Mesendoderm (in vitro differentiated cells): ENCODE data around the gene RDM1.

Source experiments
- DNase-seq: peaks from one replicate; pipeline ENCODE4 v3.0.0; 2013
- H2AK5ac ChIP-seq: 2 replicates; pipeline ENCODE4 v1.6.1; 2013; ENCODE audit warnings: low read length, inconsistent platforms
- H2BK120ac ChIP-seq: 2 replicates; pipeline ENCODE4 v1.6.1; 2013; ENCODE audit warnings: low read depth, mild to moderate bottlenecking, low read length, moderate library complexity, mixed read lengths
- H2BK15ac ChIP-seq: replicated peaks from 2 replicates; pipeline ENCODE4 v1.6.1; 2013; ENCODE audit warnings: low read depth, mild to moderate bottlenecking, moderate library complexity
- H2BK5ac ChIP-seq: 2 replicates; pipeline ENCODE4 v1.6.1; 2013; ENCODE audit warnings: low read length, inconsistent platforms
- H3K18ac ChIP-seq: 2 replicates; pipeline ENCODE4 v1.6.1; 2013; ENCODE audit warnings: mild to moderate bottlenecking, low read length, mixed read lengths
- H3K23ac ChIP-seq: one replicate; pipeline ENCODE4 v1.6.1; 2013; ENCODE audit warnings: low read length
- H3K27ac ChIP-seq: 2 replicates; pipeline ENCODE4 v1.5.1; 2013; ENCODE audit warnings: low read depth, mild to moderate bottlenecking, inconsistent platforms, low read length, moderate library complexity
- H3K27me3 ChIP-seq: 2 replicates; pipeline ENCODE4 v1.6.1; 2013; ENCODE audit warnings: low read length, control low read depth, mild to moderate bottlenecking, inconsistent platforms; ENCODE audit not compliant: insufficient read depth, poor library complexity
- H3K36me3 ChIP-seq: 2 replicates; pipeline ENCODE4 v1.6.1; 2013; ENCODE audit warnings: low read length, inconsistent platforms; ENCODE audit not compliant: control insufficient read depth, insufficient read depth
- H3K4ac ChIP-seq: one replicate; pipeline ENCODE4 v1.6.1; 2013; ENCODE audit warnings: low read depth, mild to moderate bottlenecking, low read length, moderate library complexity
- H3K4me1 ChIP-seq: 2 replicates; pipeline ENCODE4 v1.6.1; 2013; ENCODE audit warnings: low read depth, low read length, inconsistent platforms; ENCODE audit not compliant: control insufficient read depth
- H3K4me2 ChIP-seq: 2 replicates; pipeline ENCODE4 v1.6.1; 2013; ENCODE audit warnings: low read length
- H3K4me3 ChIP-seq: 2 replicates; pipeline ENCODE4 v1.5.1; 2013; ENCODE audit warnings: mild to moderate bottlenecking, low read length
- H3K56ac ChIP-seq: one replicate; pipeline ENCODE4 v1.6.1; 2013; ENCODE audit warnings: low read length
- H3K79me1 ChIP-seq: 2 replicates; pipeline ENCODE4 v1.6.1; 2013; ENCODE audit warnings: low read length, inconsistent platforms
- H3K79me2 ChIP-seq: 2 replicates; pipeline ENCODE4 v1.6.1; 2013; ENCODE audit warnings: mild to moderate bottlenecking, low read length; ENCODE audit not compliant: control insufficient read depth, insufficient read depth
- H3K9ac ChIP-seq: 2 replicates; pipeline ENCODE4 v1.6.1; 2013; ENCODE audit warnings: low read length, inconsistent platforms
- H4K5ac ChIP-seq: one replicate; pipeline ENCODE4 v1.6.1; 2013; ENCODE audit warnings: low read length
- H4K8ac ChIP-seq: one replicate; pipeline ENCODE4 v1.6.1; 2013; ENCODE audit warnings: low read depth, mild to moderate bottlenecking, control low read depth, low read length, moderate library complexity
- WGBS: extraction: QIAGEN DNeasy Blood & Tissue Kit; methylation state at CpG from one replicate; pipeline ENCODE4 v1.1.7; 2013; ENCODE audit warnings: low lambda C conversion rate, missing lambda C conversion rate; ENCODE audit not compliant: insufficient coverage; ENCODE audit errors: extremely low coverage; 5-methylcytosine and 5-hydroxymethylcytosine counted together

RDM1 gene

DNA sequence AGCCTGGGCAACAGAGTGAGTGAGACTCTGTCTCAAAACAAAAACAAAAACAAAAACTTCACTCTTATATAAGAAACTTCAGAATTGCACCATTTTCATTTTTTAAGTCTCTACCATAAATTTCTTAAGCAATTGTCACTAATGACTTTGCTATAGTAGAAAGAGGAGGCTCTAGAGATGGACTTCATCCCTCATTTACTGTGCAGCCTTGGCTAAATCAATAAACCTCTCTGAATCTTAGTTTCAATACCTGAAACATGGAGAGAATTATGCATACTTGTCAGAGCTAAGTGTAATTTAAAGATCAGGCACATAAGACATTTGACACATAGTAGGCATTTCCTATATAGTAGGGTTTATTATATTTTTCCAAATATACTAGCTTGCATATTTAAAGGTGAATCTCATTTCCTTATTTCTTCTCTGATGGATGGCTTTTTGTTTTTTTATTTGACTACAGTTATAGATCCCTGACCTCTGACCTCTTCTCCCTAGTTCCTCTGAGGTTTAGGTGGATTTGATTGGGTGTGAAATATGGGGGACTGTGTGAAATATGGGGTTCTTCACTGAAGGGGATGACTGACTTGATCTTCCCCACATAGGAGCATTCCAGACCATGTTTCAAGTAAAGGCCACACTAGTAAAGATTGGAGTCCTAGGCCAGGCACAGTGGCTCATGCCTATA lies 53.1 kb downstream of the RDM1 start:
- H3K79me2 ChIP-seq, result no peaks in the 10 kb centered on the region
- no peak overlapping the region for H2BK5ac ChIP-seq
- H3K4ac ChIP-seq, result no peak overlapping the region
- no peak overlapping the region for H3K4me2 ChIP-seq
- H3K27ac ChIP-seq, result no peak overlapping the region
- no peaks in the 10 kb centered on the region for H3K79me1 ChIP-seq
- H3K56ac ChIP-seq, result no peak overlapping the region
- no peaks in the 10 kb centered on the region for H3K36me3 ChIP-seq
- no peak overlapping the region for H3K18ac ChIP-seq
- no peak overlapping the region for H4K5ac ChIP-seq
- no peak overlapping the region for H2AK5ac ChIP-seq
- H4K8ac ChIP-seq, result no peak overlapping the region
- H3K4me3 ChIP-seq, result no peak overlapping the region
- H2BK15ac ChIP-seq, result no peak overlapping the region
- no peaks in the 10 kb centered on the region for H3K4me1 ChIP-seq
- H3K9ac ChIP-seq, result no peak overlapping the region
- H3K23ac ChIP-seq, result no peak overlapping the region
- DNase-seq, result no peak
- no peaks in the 10 kb centered on the region for H3K27me3 ChIP-seq
- H2BK120ac ChIP-seq, result no peak overlapping the region

DNA sequence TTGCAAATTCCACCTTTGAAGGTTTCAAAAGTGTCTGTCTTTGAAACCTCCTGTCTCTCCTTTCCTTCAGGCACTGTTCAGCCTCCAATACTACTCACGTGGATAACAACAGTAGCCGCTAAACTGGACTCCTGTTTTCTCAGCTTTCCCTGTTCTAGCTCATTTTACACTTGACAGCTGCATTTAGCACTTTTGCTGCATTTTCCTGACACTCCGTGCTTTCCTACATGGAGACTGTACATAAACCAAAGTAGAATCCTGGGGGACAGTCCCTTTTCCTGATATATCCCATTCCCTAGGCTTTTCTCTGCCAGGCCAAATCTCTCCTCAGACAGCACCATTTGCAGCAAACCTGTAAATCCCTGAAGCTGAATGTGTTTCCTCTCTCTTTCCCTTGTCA lies 54.0 kb downstream of the RDM1 start:
- Histone ChIP-seq H3K79me1 (no peaks in the 10 kb centered on the region), H3K23ac (no peak overlapping the region), H2BK120ac (no peak overlapping the region), H3K4ac (no peak overlapping the region), H3K18ac (no peak overlapping the region), H3K9ac (no peak overlapping the region), H3K79me2 (no peaks in the 10 kb centered on the region), H3K4me2 (no peak overlapping the region), H3K56ac (no peak overlapping the region), H3K4me1 (no peaks in the 10 kb centered on the region), H3K27me3 (no peaks in the 10 kb centered on the region), H4K8ac (no peak overlapping the region), H2BK5ac (no peak overlapping the region), H2AK5ac (no peak overlapping the region), H3K27ac (no peak overlapping the region), H3K36me3 (no peaks in the 10 kb centered on the region), H2BK15ac (no peak overlapping the region), H3K4me3 (no peak overlapping the region), H4K5ac (no peak overlapping the region)
- no CpG with 5 or more reads among the region's 3 CpGs for WGBS
- DNase-seq, result no peak

DNA sequence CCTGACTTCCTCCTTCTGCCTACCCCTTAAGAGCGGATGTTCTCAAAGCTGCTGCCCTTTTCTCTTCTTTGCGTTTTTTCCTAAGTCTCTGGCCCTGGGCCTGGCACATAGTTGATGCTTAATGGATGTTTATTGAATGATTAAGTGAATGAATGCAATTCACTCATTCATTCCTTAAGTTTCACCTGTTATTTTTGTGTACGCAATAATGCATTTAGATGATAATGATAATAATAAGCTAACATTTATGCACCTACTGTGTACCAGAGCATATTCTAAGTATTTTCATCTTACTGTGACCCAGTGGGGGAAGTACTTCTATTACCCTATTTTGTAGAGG lies 54.8 kb downstream of the RDM1 start:
- WGBS, result no CpG with 5 or more reads among the region's 3 CpGs
- H3K79me2 ChIP-seq, result no peaks in the 10 kb centered on the region

DNA sequence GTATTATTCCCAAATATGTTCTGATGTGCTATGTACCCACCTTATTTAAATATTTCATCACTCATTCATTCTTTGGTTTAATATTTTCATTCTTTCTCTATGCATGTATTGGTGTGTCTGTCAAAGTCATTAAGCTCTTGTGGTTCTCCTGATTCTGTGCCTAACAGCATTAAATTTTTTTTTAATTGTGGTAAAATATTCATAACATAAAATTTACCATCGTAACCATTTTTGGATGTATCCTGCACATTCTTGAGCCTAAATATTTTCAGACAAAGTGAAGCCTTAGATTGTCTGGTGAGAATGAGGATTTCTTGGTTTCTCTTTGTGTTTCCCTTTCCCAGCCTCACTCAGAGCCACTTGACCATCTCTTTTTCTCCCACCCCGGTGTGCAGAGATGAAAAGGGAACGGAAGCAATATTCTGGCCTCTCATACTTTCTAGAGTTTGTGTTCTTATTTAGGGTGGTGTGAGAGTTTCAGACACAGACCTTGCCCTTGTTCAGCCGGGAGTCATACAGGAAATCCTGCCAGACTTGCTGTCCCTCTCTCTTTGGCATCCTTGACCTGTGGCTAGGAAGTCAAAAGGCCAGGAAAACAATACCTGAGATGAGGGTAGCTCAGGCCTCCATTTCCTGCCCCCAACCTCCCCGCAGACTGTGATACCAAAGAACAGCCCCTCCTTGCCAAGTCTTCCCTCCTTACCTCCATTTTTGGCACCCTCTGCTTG lies 55.3 kb downstream of the RDM1 start:
- no peaks in the 10 kb centered on the region for H3K79me2 ChIP-seq
- no peaks in the 10 kb centered on the region for H3K4me1 ChIP-seq
- no peaks in the 10 kb centered on the region for H3K27me3 ChIP-seq
- H4K8ac ChIP-seq, result no peak overlapping the region
- no peak overlapping the region for H3K27ac ChIP-seq
- no CpG with 5 or more reads among the region's 5 CpGs for WGBS
- no peak overlapping the region for H2BK15ac ChIP-seq
- H3K9ac ChIP-seq, result no peak overlapping the region
- no peak overlapping the region for H4K5ac ChIP-seq
- no peak overlapping the region for H3K4me2 ChIP-seq
- no peaks in the 10 kb centered on the region for H3K36me3 ChIP-seq
- DNase-seq, result no peak
- no peak overlapping the region for H3K4me3 ChIP-seq
- H2AK5ac ChIP-seq, result no peak overlapping the region
- no peak overlapping the region for H2BK5ac ChIP-seq
- no peak overlapping the region for H2BK120ac ChIP-seq
- H3K56ac ChIP-seq, result no peak overlapping the region
- H3K18ac ChIP-seq, result no peak overlapping the region
- no peaks in the 10 kb centered on the region for H3K79me1 ChIP-seq
- H3K23ac ChIP-seq, result no peak overlapping the region
- no peak overlapping the region for H3K4ac ChIP-seq

More for the DNA sequence above, 54.8 kb downstream of the RDM1 start:
- H4K8ac ChIP-seq, result no peak overlapping the region
- no peak overlapping the region for H3K4me2 ChIP-seq
- no peaks in the 10 kb centered on the region for H3K79me1 ChIP-seq
- H3K27ac ChIP-seq, result no peak overlapping the region
- no peak overlapping the region for H2BK15ac ChIP-seq
- no peaks in the 10 kb centered on the region for H3K27me3 ChIP-seq
- H3K18ac ChIP-seq, result no peak overlapping the region
- H3K56ac ChIP-seq, result no peak overlapping the region
- H2AK5ac ChIP-seq, result no peak overlapping the region
- no peak overlapping the region for H3K9ac ChIP-seq
- no peak overlapping the region for H2BK5ac ChIP-seq
- H4K5ac ChIP-seq, result no peak overlapping the region
- no peaks in the 10 kb centered on the region for H3K36me3 ChIP-seq
- no peak overlapping the region for H2BK120ac ChIP-seq
- H3K4ac ChIP-seq, result no peak overlapping the region
- H3K23ac ChIP-seq, result no peak overlapping the region
- no peak for DNase-seq
- H3K4me1 ChIP-seq, result no peaks in the 10 kb centered on the region
- no peak overlapping the region for H3K4me3 ChIP-seq

DNA sequence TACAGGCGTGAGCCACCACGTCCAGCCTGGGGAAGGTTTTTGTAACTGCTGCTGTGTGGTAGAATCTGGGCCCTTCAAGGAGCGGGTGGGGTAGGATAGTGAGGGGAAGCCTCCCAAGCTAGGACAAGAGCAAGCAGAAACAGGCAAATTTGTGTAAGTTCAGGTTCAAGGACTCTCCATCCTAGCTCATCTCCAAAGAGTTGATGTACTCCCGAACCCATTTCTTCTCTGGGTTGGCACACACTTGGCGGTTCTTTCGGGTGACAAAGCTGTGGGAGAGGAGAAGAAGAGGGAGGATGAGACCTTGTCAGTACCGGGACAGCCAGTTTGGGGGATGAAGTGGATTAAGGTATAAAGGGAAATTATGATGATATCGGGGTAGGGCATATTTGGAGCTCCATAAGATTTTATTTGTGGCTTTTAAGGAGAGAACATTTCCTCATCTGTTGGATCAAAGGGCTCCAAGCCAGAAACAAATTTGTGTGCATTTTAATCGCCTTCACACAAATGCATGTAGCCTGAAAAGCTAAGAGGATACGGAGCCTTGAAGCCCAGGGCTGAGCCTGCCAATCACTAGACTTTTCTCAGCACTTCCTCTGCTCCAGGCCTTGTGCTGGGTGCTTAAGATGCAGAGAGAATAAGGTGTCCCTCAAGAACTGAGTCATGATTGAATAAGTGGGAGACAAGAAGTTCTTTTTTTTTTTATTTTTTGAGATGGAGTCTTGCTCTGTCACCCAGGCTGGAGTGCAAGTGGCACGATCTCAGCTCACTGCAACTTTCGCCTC lies 58.2 kb downstream of the RDM1 start:
- no peak overlapping the region for H3K4me2 ChIP-seq
- H3K4me1 ChIP-seq, result no peaks in the 10 kb centered on the region
- H3K4ac ChIP-seq, result no peak overlapping the region
- H3K18ac ChIP-seq, result no peak overlapping the region
- no peak overlapping the region for H4K8ac ChIP-seq
- H3K27me3 ChIP-seq, result no peaks in the 10 kb centered on the region
- H3K79me1 ChIP-seq, result no peaks in the 10 kb centered on the region
- H3K23ac ChIP-seq, result no peak overlapping the region
- no peaks in the 10 kb centered on the region for H3K36me3 ChIP-seq
- no peak overlapping the region for H3K56ac ChIP-seq
- no peak overlapping the region for H3K9ac ChIP-seq
- WGBS, result 100% methylated on average over 1 of the region's 12 CpGs
- no peak overlapping the region for H2BK5ac ChIP-seq
- DNase-seq, result no peak
- no peak overlapping the region for H3K4me3 ChIP-seq
- H2BK15ac ChIP-seq, result no peak overlapping the region
- no peaks in the 10 kb centered on the region for H3K79me2 ChIP-seq
- H3K27ac ChIP-seq, result no peak overlapping the region
- no peak overlapping the region for H2BK120ac ChIP-seq
- no peak overlapping the region for H4K5ac ChIP-seq
- no peak overlapping the region for H2AK5ac ChIP-seq
